Embryonic facial prominence (tissue), 1 donor: Measurements from ENCODE around the gene CALY.
"Not testable (repeated sequence)": the region's sequence is repeated elsewhere in the genome, so short reads cannot be mapped to it uniquely, and the experiment has no call there.

Experiments used
- DNase-seq: peaks from one replicate; pipeline ENCODE4 v3.0.0-alpha.2; 2016; ENCODE audit errors: extremely low spot score

The CALY gene

GRCh38 chr10:133336577-133337369 lies at the start of gene CALY:
CALY (minus strand) TSS chr10:133336896; CDS start chr10:133328989, 7,907 bp downstream.
- no peak for DNase-seq

GRCh38 chr10:133385214-133385613 lies 48.5 kb upstream of the CALY start:
- no peak for DNase-seq

- DNase-seq, result no peak
Measured at GRCh38 chr10:133384071-133384470, 47.4 kb upstream of the CALY start.

- DNase-seq, result no peak
Measured at GRCh38 chr10:133383551-133383950, 46.9 kb upstream of the CALY start.

GRCh38 chr10:133381036-133381435 lies 44.3 kb upstream of the CALY start:
- no peak for DNase-seq

GRCh38 chr10:133379801-133380666 lies 43.3 kb upstream of the CALY start:
- DNase-seq, result no peak

- no peak for DNase-seq
Measured at GRCh38 chr10:133379152-133379800, 42.6 kb upstream of the CALY start, which contains the start of gene PAOX. PAOX (plus strand) TSS chr10:133379262; CDS start chr10:133379317, 55 bp downstream.

GRCh38 chr10:133378251-133379096 lies 41.8 kb upstream of the CALY start:
- DNase-seq, result no peak

GRCh38 chr10:133377818-133378250 lies 41.1 kb upstream of the CALY start:
- no peak for DNase-seq

GRCh38 chr10:133377025-133377817 lies 40.5 kb upstream of the CALY start:
- no peak for DNase-seq

- not testable (repeated sequence) for DNase-seq
Measured at GRCh38 chr10:133376183-133376582, 39.5 kb upstream of the CALY start.

GRCh38 chr10:133375357-133376115 lies 38.8 kb upstream of the CALY start:
- DNase-seq, result no peak

GRCh38 chr10:133373174-133374090 lies 36.7 kb upstream of the CALY start, which contains the start of gene ECHS1:
ECHS1 (minus strand) TSS chr10:133373354; CDS start chr10:133373333, 21 bp downstream.
- DNase-seq, result peak; percentile 84

GRCh38 chr10:133372507-133372906 lies 35.8 kb upstream of the CALY start:
- no peak for DNase-seq

GRCh38 chr10:133370030-133370786 lies 33.5 kb upstream of the CALY start:
- no peak for DNase-seq

- DNase-seq, result no peak
Measured at GRCh38 chr10:133368153-133368552, 31.5 kb upstream of the CALY start.

GRCh38 chr10:133367461-133367860 lies 30.8 kb upstream of the CALY start:
- not testable (repeated sequence) for DNase-seq

GRCh38 chr10:133366751-133367150 lies 30.1 kb upstream of the CALY start:
- no peak for DNase-seq
